ENCODE data around the gene PERM1. TPM values are rescaled to one million over a fixed set of nuclear protein-coding genes. Genes with fewer than 3 reads are reported as not detected.
A peak's percentile ranks its signal among the peaks of the same experiment; 100 is the strongest.

PERM1 gene
- polyA plus RNA-seq, 1 donor (not counting 4 experiments of a cell fraction or from before 2014, with no cell fraction given), result not detected

DNA sequence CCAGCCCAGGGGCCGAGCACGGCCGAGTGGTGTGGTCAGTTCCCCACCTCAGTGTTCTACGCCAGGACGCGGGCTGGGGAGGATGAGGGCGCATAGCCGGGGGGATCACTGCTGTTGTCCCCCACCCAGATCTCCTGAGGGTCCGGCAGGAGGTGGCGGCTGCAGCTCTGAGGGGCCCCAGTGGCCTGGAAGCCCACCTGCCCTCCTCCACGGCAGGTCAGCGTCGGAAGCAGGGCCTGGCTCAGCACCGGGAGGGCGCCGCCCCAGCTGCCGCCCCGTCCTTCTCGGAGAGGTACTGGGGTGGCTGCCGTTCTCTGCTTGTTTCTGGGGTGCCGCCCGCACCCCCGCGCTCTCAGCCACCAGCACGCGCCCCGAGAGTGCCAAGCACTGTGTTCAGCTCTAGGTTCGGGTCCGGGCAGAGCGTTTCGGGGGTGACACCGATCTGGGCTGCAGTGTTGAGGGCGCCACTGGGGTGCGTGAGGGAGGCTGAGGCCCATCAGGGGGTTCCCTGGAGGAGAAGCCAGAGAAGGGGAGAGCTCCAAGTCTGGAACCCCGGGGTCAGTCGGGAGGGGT, 40.8 kb downstream of the PERM1 start:
- peak overlapping the region; percentile 69 for H3K4me2 ChIP-seq (ENCODE audit: control insufficient read depth, extremely low read depth, insufficient read depth, low read depth, low read length)
- dilution Hi-C loops (cut with MboI; ENCODE audit: extremely low pct_ligation_motif_present, low sequenced_read_pairs), result no loop called here
- peaks cover 63% of the 10 kb centered on the region for H3K27me3 ChIP-seq (ENCODE audit: control insufficient read depth, extremely low read depth, insufficient read depth, low read length)
- DNase-seq (ENCODE audit: low read depth, low spot score) (no peak), FAIRE-seq (no peak)
- no peak overlapping the region for H2AFZ ChIP-seq (ENCODE audit: control insufficient read depth, low read length)
- peak overlapping the region; percentile 4 for H3K9ac ChIP-seq (ENCODE audit: control insufficient read depth, extremely low read depth, insufficient read depth, low read length)
- H3K4me1 ChIP-seq (ENCODE audit: control insufficient read depth, extremely low read depth, insufficient read depth, low read length), result peaks cover 11% of the 10 kb centered on the region
- peak overlapping the region in 2 of 3 experiments; percentile 32 to 64 for H3K4me3 ChIP-seq (ENCODE audit: control insufficient read depth in 2 of 3, extremely low read depth in 1 of 3, insufficient read depth in 2 of 3, low read depth in 1 of 3, low read length in 3 of 3)
- no peaks in the 10 kb centered on the region for H3K79me2 ChIP-seq (ENCODE audit: control insufficient read depth, insufficient read depth, low read length)
- no peaks in the 10 kb centered on the region for H3K9me1 ChIP-seq (ENCODE audit: control insufficient read depth, extremely low read depth, insufficient read depth, low read length)
- no peaks in the 10 kb centered on the region for H3K9me3 ChIP-seq (ENCODE audit: control insufficient read depth, low read depth, low read length)
- no peaks in the 10 kb centered on the region for H4K20me1 ChIP-seq (ENCODE audit: control insufficient read depth, extremely low read depth, insufficient read depth, low read length)
- peaks cover 6 to 7% of the 10 kb centered on the region in 2 experiments for H3K36me3 ChIP-seq (ENCODE audit: control insufficient read depth in 2 of 2, extremely low read depth in 1 of 2, insufficient read depth in 2 of 2, low read length in 2 of 2)
- no peak overlapping the region for H3K27ac ChIP-seq (ENCODE audit: control insufficient read depth, insufficient read depth, low read length)
- peak; percentile 97 for TF ChIP-seq EZH2 (IDR thresholded peaks at IDR 0.05; ENCODE audit: low read length)
- TF ChIP-seq, protein P1, sequence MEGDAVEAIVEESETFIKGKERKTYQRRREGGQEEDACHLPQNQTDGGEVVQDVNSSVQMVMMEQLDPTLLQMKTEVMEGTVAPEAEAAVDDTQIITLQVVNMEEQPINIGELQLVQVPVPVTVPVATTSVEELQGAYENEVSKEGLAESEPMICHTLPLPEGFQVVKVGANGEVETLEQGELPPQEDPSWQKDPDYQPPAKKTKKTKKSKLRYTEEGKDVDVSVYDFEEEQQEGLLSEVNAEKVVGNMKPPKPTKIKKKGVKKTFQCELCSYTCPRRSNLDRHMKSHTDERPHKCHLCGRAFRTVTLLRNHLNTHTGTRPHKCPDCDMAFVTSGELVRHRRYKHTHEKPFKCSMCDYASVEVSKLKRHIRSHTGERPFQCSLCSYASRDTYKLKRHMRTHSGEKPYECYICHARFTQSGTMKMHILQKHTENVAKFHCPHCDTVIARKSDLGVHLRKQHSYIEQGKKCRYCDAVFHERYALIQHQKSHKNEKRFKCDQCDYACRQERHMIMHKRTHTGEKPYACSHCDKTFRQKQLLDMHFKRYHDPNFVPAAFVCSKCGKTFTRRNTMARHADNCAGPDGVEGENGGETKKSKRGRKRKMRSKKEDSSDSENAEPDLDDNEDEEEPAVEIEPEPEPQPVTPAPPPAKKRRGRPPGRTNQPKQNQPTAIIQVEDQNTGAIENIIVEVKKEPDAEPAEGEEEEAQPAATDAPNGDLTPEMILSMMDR (optimal IDR thresholded peaks at IDR 0.05 in 1 of 3, IDR thresholded peaks at IDR 0.05 in 1 of 3, conservative IDR thresholded peaks at IDR 0.05 in 1 of 3; ENCODE audit: extremely low read depth in 1 of 3, insufficient read depth in 2 of 3, low read length in 3 of 3), result no peak

DNA sequence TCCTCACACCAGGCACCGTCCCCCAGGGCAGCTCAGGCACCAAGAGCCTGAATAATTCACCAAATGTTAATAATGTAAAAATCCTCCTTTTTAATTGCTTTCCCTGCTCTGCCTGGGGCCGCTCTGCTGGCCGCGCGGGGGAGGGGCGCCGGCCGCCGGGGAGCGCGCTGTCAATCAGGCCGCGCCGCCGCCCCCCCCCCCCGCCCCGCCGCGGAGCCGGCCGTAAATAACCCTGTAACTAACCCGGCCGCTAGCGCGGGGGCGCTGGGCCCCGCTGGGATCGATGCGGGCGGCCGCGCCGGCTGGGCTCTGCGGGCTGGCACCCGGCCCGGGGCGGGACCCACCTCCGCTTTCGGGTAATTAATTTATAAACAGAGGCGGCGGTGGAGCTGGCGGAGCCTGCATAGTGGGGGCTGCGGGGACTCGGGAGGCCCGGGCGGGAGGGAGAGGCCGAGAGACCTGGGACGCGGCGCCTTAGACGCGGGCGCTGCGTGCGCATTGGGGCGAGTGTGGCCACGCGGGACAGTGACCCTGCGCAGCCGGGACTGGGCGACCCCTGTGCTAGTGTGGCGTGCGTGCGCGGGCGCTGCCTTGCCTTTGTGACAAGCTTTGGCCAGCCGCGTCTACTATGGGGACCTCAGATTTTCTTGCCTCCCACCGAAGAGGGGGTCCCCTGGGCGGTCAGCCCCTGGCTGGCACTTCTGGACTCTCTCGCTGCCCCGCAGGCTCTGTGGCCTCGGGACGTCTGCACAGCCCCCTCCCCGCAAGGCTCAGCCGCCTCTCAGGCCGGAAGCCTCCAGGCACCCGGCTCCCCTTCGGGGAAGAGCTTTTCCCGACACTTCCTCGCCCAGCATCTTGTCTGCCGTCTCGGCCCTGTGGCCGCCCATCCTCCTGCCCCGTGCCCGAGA, 41.5 kb downstream of the PERM1 start:
- Histone ChIP-seq H3K9ac (ENCODE audit: control insufficient read depth, extremely low read depth, insufficient read depth, low read length) (no peak overlapping the region), H3K27me3 (ENCODE audit: control insufficient read depth, extremely low read depth, insufficient read depth, low read length) (peaks cover 70% of the 10 kb centered on the region), H3K36me3 (ENCODE audit: control insufficient read depth in 2 of 2, extremely low read depth in 1 of 2, insufficient read depth in 2 of 2, low read length in 2 of 2) (peaks cover 2% of the 10 kb centered on the region in 2 experiments), H3K27ac (ENCODE audit: control insufficient read depth, insufficient read depth, low read length) (no peak overlapping the region), H3K4me3 (ENCODE audit: control insufficient read depth in 2 of 3, extremely low read depth in 1 of 3, insufficient read depth in 2 of 3, low read depth in 1 of 3, low read length in 3 of 3) (peak overlapping the region; percentile 6 to 64 (median 14)), H3K9me3 (ENCODE audit: control insufficient read depth, low read depth, low read length) (no peaks in the 10 kb centered on the region), H3K4me2 (ENCODE audit: control insufficient read depth, extremely low read depth, insufficient read depth, low read depth, low read length) (peak overlapping the region; percentile 69), H3K79me2 (ENCODE audit: control insufficient read depth, insufficient read depth, low read length) (no peaks in the 10 kb centered on the region), H2AFZ (ENCODE audit: control insufficient read depth, low read length) (no peak overlapping the region), H4K20me1 (ENCODE audit: control insufficient read depth, extremely low read depth, insufficient read depth, low read length) (no peaks in the 10 kb centered on the region), H3K9me1 (ENCODE audit: control insufficient read depth, extremely low read depth, insufficient read depth, low read length) (no peaks in the 10 kb centered on the region), H3K4me1 (ENCODE audit: control insufficient read depth, extremely low read depth, insufficient read depth, low read length) (peaks cover 11% of the 10 kb centered on the region)
- no peak for DNase-seq (ENCODE audit: low read depth, low spot score)
- peak; percentile 100 for TF ChIP-seq EZH2 (IDR thresholded peaks at IDR 0.05; ENCODE audit: low read length)
- TF ChIP-seq, protein P1 (optimal IDR thresholded peaks at IDR 0.05 in 1 of 3, IDR thresholded peaks at IDR 0.05 in 1 of 3, conservative IDR thresholded peaks at IDR 0.05 in 1 of 3; ENCODE audit: extremely low read depth in 1 of 3, insufficient read depth in 2 of 3, low read length in 3 of 3), result no peak
- no peak for FAIRE-seq
- dilution Hi-C loops (cut with MboI; ENCODE audit: extremely low pct_ligation_motif_present, low sequenced_read_pairs), result no loop called here

Measured in keratinocyte (primary cell).